ENCODE data around the gene BAG2. TPM values are rescaled to one million over a fixed set of nuclear protein-coding genes. Genes with fewer than 3 reads are reported as not detected.

BAG2 gene
- total RNA-seq, 1 donor from 2014 or later = 8.3 TPM

DNA sequence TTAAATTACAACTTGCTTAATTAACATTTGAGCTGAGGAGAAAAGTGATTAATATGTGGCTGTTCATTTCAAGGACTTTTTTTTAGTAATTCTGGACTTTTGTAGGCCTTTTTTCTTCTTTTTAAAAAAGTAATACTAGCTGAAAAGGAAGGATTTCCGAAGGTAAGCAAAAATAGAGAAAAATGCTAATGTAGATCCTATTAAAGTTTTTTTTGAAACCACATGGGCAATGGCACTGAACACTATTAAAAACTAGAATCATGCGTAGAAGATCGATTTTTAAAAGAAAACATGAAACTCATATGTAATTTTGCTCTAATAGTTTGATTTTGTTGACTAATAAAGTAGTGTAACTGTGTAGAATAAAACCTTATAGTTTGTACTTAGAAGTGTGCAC is 2.4 kb downstream of the BAG2 start:
- no peak overlapping the region for H3K4me3 ChIP-seq (ENCODE audit: low read depth, low read length)
- DNase-seq (ENCODE audit: low read depth) = no peak
- TF ChIP-seq, protein P1, sequence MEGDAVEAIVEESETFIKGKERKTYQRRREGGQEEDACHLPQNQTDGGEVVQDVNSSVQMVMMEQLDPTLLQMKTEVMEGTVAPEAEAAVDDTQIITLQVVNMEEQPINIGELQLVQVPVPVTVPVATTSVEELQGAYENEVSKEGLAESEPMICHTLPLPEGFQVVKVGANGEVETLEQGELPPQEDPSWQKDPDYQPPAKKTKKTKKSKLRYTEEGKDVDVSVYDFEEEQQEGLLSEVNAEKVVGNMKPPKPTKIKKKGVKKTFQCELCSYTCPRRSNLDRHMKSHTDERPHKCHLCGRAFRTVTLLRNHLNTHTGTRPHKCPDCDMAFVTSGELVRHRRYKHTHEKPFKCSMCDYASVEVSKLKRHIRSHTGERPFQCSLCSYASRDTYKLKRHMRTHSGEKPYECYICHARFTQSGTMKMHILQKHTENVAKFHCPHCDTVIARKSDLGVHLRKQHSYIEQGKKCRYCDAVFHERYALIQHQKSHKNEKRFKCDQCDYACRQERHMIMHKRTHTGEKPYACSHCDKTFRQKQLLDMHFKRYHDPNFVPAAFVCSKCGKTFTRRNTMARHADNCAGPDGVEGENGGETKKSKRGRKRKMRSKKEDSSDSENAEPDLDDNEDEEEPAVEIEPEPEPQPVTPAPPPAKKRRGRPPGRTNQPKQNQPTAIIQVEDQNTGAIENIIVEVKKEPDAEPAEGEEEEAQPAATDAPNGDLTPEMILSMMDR (IDR thresholded peaks at IDR 0.05; ENCODE audit: insufficient read depth, low read length, poor library complexity, severe bottlenecking) = no peak
- no peaks in the 10 kb centered on the region for H3K36me3 ChIP-seq (ENCODE audit: control insufficient read depth, insufficient read depth, low read length)
- no peaks in the 10 kb centered on the region for H3K27me3 ChIP-seq (ENCODE audit: control insufficient read depth, insufficient read depth, low read length)

DNA sequence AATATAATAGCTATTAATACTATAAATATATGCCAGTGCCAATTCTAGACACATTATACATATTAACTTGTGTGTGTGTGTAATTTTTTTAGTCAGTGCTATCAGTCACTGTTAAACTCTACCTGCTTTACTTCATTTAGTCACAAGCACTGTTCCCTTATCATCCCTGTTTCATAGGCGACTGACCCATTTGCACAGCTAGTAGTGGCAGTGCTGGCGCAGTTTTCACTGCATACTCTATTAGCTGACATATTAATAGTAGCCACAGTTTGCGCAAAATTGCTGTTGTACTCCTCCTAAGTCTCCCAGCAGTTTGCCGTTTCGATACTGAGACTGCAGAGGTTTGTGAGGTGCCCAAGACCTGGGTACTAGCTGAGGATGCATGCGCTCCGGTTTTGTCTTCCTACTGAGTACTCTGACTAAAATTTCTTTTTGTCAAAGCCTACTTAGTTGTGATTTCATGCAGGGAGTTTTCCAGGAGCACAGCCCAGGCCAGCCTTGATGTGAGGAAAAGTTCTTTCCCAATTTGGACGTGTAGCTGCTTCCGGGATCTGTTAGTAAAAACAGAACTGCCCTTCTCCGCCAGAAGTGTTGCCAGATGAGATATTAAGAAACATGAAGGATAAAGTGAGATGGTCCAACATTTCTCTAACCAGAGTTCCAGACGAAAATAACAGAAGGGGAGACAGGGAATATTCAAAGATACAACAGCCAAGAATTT is 5.6 kb downstream of the BAG2 start:
- H3K36me3 ChIP-seq (ENCODE audit: control insufficient read depth, insufficient read depth, low read length) = peaks cover 2% of the 10 kb centered on the region
- H3K27me3 ChIP-seq (ENCODE audit: control insufficient read depth, insufficient read depth, low read length) = no peaks in the 10 kb centered on the region
- no peak for DNase-seq (ENCODE audit: low read depth)
- H3K4me3 ChIP-seq (ENCODE audit: low read depth, low read length) = no peak overlapping the region
- TF ChIP-seq, protein P1 (IDR thresholded peaks at IDR 0.05; ENCODE audit: insufficient read depth, low read length, poor library complexity, severe bottlenecking) = no peak

DNA sequence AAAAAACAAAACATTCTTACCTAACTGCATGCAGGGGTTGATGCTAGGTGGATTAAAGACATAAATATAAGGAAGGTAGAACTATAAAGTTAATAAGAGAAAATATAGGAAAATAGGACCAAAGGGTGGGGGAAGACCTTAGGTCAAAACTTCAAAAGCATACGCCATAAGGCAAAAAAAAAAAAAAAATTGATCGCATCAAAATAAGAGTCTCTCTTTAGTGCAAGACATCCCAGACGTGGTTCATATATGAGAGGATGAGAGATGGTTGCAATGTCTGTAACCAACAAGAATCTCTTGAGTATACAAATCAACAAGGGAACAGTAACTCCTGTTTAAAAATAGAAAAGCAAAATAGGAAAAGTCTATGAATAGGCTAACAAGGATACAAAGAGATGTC is 8.5 kb downstream of the BAG2 start:
- no peak for DNase-seq (ENCODE audit: low read depth)
- peaks cover 2% of the 10 kb centered on the region for H3K36me3 ChIP-seq (ENCODE audit: control insufficient read depth, insufficient read depth, low read length)

DNA sequence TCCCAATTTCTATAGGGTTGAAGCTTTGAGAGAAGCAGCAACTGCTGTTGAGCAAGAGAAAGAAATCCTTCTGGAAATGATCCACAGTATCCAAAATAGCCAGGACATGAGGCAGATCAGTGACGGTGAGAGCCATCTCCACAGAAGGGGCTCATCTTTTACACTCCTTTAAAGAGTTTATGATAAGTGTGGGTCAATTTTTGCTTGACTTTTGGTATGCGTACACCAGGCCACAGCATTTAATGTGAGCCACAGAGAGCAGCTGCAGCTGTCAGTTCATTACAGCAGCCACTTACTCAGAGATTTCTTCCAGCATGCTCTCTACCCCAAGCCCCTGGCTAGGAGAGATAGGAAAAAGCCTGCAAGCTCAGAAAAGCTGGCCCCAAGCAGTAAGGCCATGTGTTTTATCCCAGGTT is 9.9 kb downstream of the BAG2 start:
- DNase-seq (ENCODE audit: low read depth) = no peak
- TF ChIP-seq, protein P1 (IDR thresholded peaks at IDR 0.05; ENCODE audit: insufficient read depth, low read length, poor library complexity, severe bottlenecking) = no peak
- Histone ChIP-seq H3K27me3 (ENCODE audit: control insufficient read depth, insufficient read depth, low read length) (no peaks in the 10 kb centered on the region), H3K4me3 (ENCODE audit: low read depth, low read length) (no peak overlapping the region), H3K36me3 (ENCODE audit: control insufficient read depth, insufficient read depth, low read length) (peaks cover 2% of the 10 kb centered on the region)

More for the DNA sequence above, 8.5 kb downstream of the BAG2 start:
- Histone ChIP-seq H3K4me3 (ENCODE audit: low read depth, low read length) (no peak overlapping the region), H3K27me3 (ENCODE audit: control insufficient read depth, insufficient read depth, low read length) (no peaks in the 10 kb centered on the region)
- TF ChIP-seq, protein P1 (IDR thresholded peaks at IDR 0.05; ENCODE audit: insufficient read depth, low read length, poor library complexity, severe bottlenecking) = no peak

DNA sequence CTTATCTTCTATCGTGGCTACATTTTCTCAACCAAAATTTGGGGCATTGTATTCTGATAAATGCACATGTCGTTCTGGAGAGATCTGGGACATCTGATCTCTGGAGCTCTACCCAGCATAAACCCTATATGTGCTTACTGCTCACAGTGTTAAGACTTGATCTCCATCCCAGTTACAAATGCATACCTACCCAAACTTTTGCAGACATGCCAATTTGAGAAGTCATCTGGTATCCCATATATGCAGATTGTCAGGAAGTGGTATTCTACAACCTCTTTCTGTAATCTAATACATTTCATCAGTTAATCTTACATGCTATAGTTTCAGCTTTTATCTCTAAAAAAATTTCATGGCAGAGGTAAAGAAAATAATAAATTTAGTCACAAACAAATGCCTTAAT is 11.2 kb downstream of the BAG2 start:
- DNase-seq (ENCODE audit: low read depth) = no peak

More for the DNA sequence above, 11.2 kb downstream of the BAG2 start:
- TF ChIP-seq, protein P1 (IDR thresholded peaks at IDR 0.05; ENCODE audit: insufficient read depth, low read length, poor library complexity, severe bottlenecking) = no peak
- H3K4me3 ChIP-seq (ENCODE audit: low read depth, low read length) = no peak overlapping the region
- no peaks in the 10 kb centered on the region for H3K27me3 ChIP-seq (ENCODE audit: control insufficient read depth, insufficient read depth, low read length)
- peaks cover 2% of the 10 kb centered on the region for H3K36me3 ChIP-seq (ENCODE audit: control insufficient read depth, insufficient read depth, low read length)
